Endothelial cell of umbilical vein (primary cell): ENCODE measurements around the gene BAG3.

Experiments used
- CTCF ChIP-seq, 2 donors: IDR thresholded peaks; 1 replicate in 1 of 2; 2 replicates in 1 of 2; pipeline ENCODE4 v1.5.1; 2011; ENCODE audit warnings: low read length in 2 of 2, mild to moderate bottlenecking in 2 of 2, moderate library complexity in 2 of 2, control low read depth in 1 of 2, inconsistent platforms in 1 of 2, low read depth in 1 of 2; ENCODE audit not compliant: insufficient read depth in 1 of 2; ENCODE audit errors: extremely low read depth in 1 of 2
- EZH2 ChIP-seq: IDR thresholded peaks from 2 replicates; pipeline ENCODE4 v1.6.1; 2012; ENCODE audit warnings: borderline replicate concordance, low read depth, mild to moderate bottlenecking, moderate library complexity, low read length, inconsistent platforms; ENCODE audit not compliant: severe bottlenecking
- FOS ChIP-seq: IDR thresholded peaks from 2 replicates; pipeline ENCODE4 v1.6.1; 2011; ENCODE audit warnings: mild to moderate bottlenecking, low read length, moderate library complexity, borderline replicate concordance; ENCODE audit not compliant: insufficient read depth
- JUN ChIP-seq: IDR thresholded peaks from 2 replicates; pipeline ENCODE4 v1.6.1; 2011; ENCODE audit warnings: borderline replicate concordance, low read depth; ENCODE audit not compliant: insufficient read length, insufficient read depth
- MYC ChIP-seq: IDR thresholded peaks from one replicate; pipeline ENCODE4 v1.6.1; 2011; ENCODE audit warnings: mild to moderate bottlenecking, low read depth, low read length
- POLR2A ChIP-seq: IDR thresholded peaks from 2 replicates; pipeline ENCODE4 v1.6.1; 2012; ENCODE audit warnings: low read depth, mild to moderate bottlenecking, control low read depth, low read length
- POLR2AphosphoS5 ChIP-seq: IDR thresholded peaks from 2 replicates; pipeline ENCODE4 v1.6.1; 2012; ENCODE audit warnings: low read depth, mild to moderate bottlenecking, control low read depth, low read length, moderate library complexity; ENCODE audit not compliant: insufficient read depth
- TF ChIP-seq, protein P1 (sequence below): IDR thresholded peaks from 2 replicates; pipeline ENCODE4 v1.6.1; 2011; ENCODE audit not compliant: insufficient read depth, insufficient read length

DNA sequence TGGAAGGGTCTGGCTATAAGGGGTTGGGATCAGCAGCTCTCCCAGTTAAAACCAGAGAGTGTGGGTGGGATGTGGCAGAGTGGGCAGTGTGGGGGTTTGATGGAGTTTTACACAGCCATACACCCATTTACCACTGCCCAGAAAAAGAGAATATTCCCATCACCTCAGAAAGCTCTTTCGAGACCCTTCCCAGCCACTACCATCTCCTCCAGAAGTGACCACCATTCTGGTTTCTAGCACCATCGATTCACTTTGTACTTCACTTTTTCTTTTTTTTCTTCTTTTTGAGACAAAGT is 15.5 kb downstream of the BAG3 start:
- no peak for TF ChIP-seq POLR2A
- TF ChIP-seq MYC = no peak
- TF ChIP-seq CTCF (IDR thresholded peaks at IDR 0.05; ENCODE audit: extremely low read depth in 1 of 2, insufficient read depth in 1 of 2, low read depth in 1 of 2, low read length in 2 of 2) = no peak
- no peak for TF ChIP-seq EZH2
- no peak for TF ChIP-seq POLR2AphosphoS5
- no peak for TF ChIP-seq FOS
- TF ChIP-seq, protein P1, sequence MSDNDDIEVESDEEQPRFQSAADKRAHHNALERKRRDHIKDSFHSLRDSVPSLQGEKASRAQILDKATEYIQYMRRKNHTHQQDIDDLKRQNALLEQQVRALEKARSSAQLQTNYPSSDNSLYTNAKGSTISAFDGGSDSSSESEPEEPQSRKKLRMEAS = no peak
- no peak for TF ChIP-seq JUN
